H1 (cell line): ENCODE measurements around the gene OLFM2. TPM values are rescaled to one million over a fixed set of nuclear protein-coding genes. Genes with fewer than 3 reads are reported as not detected.

Experiments used
- CTCF ChIA-PET: fragments of 300-600 bp; sonication (Branson Sonifier 250); formaldehyde crosslinking; loops from one replicate; lab custom pipeline; 2021; ENCODE audit not compliant: partially characterized antibody; lab: Charles Lee
- POLR2A ChIA-PET: fragments of 300-600 bp; sonication (Branson Sonifier 250); formaldehyde crosslinking; loops from one replicate; lab custom pipeline; 2021; ENCODE audit warnings: inconsistent platforms; ENCODE audit not compliant: partially characterized antibody; lab: Charles Lee
- DNase-seq, 2 experiments: peaks; one replicate each; pipeline versions ENCODE4 v3.0.0 to v3.0.0-alpha.2; 2010 to 2022; ENCODE audit warnings: low spot score in 2 of 2, low read depth in 1 of 2, mixed read lengths in 1 of 2
- FAIRE-seq: peaks from 2 replicates; lab custom pipeline; 2011; peaks lifted over from hg19 to GRCh38; lab: Jason Lieb, UNC
- H2AFZ ChIP-seq: 2 replicates; pipeline ENCODE4 v1.8.1; 2012; ENCODE audit warnings: low read length, inconsistent platforms
- H2AK5ac ChIP-seq: 2 replicates; pipeline ENCODE4 v1.6.1; 2013; ENCODE audit warnings: low read depth, low read length
- H2BK120ac ChIP-seq: replicated peaks from 2 replicates; pipeline ENCODE3; 2013; ENCODE audit warnings: low read depth, low read length, inconsistent platforms
- H2BK12ac ChIP-seq: 2 replicates; pipeline ENCODE4 v1.6.1; 2013; ENCODE audit warnings: low read depth, low read length
- H2BK15ac ChIP-seq: 2 replicates; pipeline ENCODE4 v1.6.1; 2013; ENCODE audit warnings: low read length
- H2BK20ac ChIP-seq: 2 replicates; pipeline ENCODE4 v1.6.1; 2013; ENCODE audit warnings: low read length
- H2BK5ac ChIP-seq: 2 replicates; pipeline ENCODE4 v1.6.1; 2013; ENCODE audit warnings: low read depth, low read length
- H3K14ac ChIP-seq: 2 replicates; pipeline ENCODE4 v1.6.1; 2013; ENCODE audit warnings: inconsistent platforms; ENCODE audit not compliant: insufficient read length
- H3K18ac ChIP-seq: 2 replicates; pipeline ENCODE4 v1.6.1; 2013; ENCODE audit warnings: low read length; ENCODE audit errors: extremely low read depth
- H3K23ac ChIP-seq: 2 replicates; pipeline ENCODE4 v1.6.1; 2013; ENCODE audit warnings: inconsistent platforms; ENCODE audit not compliant: insufficient read length
- H3K23me2 ChIP-seq: 2 replicates; pipeline ENCODE4 v1.6.1; 2013; ENCODE audit warnings: low read depth, low read length
- H3K27ac ChIP-seq: 2 replicates; pipeline ENCODE4 v1.6.1; 2011; ENCODE audit warnings: low read depth, low read length, inconsistent platforms
- H3K27me3 ChIP-seq, 4 experiments: replicated peaks in 1 of 4; 1 replicate in 1 of 4; 2 replicates in 3 of 4; pipeline versions ENCODE4 v1.6.1 to v1.8.1; 2011 to 2013; ENCODE audit warnings: low read length in 3 of 4, mild to moderate bottlenecking in 3 of 4, inconsistent platforms in 2 of 4, mixed read lengths in 2 of 4, moderate library complexity in 1 of 4; ENCODE audit not compliant: control insufficient read depth in 3 of 4, insufficient read depth in 3 of 4; ENCODE audit errors: extremely low read depth in 1 of 4
- H3K36me3 ChIP-seq, 4 experiments: 2 replicates each; pipeline versions ENCODE4 v1.6.1 to v1.8.1; 2011 to 2013; ENCODE audit warnings: mild to moderate bottlenecking in 4 of 4, low read length in 3 of 4, moderate library complexity in 2 of 4, control low read depth in 1 of 4, inconsistent platforms in 1 of 4; ENCODE audit not compliant: insufficient read depth in 4 of 4, control insufficient read depth in 2 of 4
- H3K4ac ChIP-seq: replicated peaks from 2 replicates; pipeline ENCODE3; 2013; ENCODE audit warnings: low read length, low read depth, mixed read lengths, inconsistent platforms; ENCODE audit not compliant: insufficient read length
- H3K4me1 ChIP-seq, 4 experiments: replicated peaks in 1 of 4; 1 replicate in 1 of 4; 2 replicates in 3 of 4; pipeline versions ENCODE4 v1.6.1 to v1.8.1; 2011 to 2013; ENCODE audit warnings: low read length in 3 of 4, inconsistent platforms in 2 of 4, mixed read lengths in 1 of 4; ENCODE audit not compliant: insufficient read depth in 4 of 4, control insufficient read depth in 3 of 4
- H3K4me2 ChIP-seq, 2 experiments: 2 replicates each; pipeline versions ENCODE4 v1.6.1 to v1.8.1; 2011 to 2013; ENCODE audit warnings: low read depth in 2 of 2, low read length in 2 of 2, control low read depth in 1 of 2, inconsistent platforms in 1 of 2, mild to moderate bottlenecking in 1 of 2; ENCODE audit not compliant: insufficient read depth in 1 of 2
- H3K4me3 ChIP-seq, 4 experiments: fragments of 200-600, 300-600 bp in 1 of 4; sonication (generic), shearing (Covaris generic), sonication (Bioruptor Twin) in 1 of 4; 2 replicates each; pipeline versions ENCODE4 v1.5.1 to v1.8.1; 2011 to 2016; ENCODE audit warnings: low read length in 4 of 4, low read depth in 3 of 4, control low read depth in 2 of 4, inconsistent platforms in 2 of 4, mild to moderate bottlenecking in 2 of 4, mixed read lengths in 1 of 4, moderate library complexity in 1 of 4; ENCODE audit not compliant: insufficient read depth in 2 of 4; ENCODE audit errors: extremely low read depth in 1 of 4
- H3K56ac ChIP-seq: replicated peaks from 2 replicates; pipeline ENCODE3; 2013; ENCODE audit warnings: low read depth, mild to moderate bottlenecking, mixed read lengths, low read length, inconsistent platforms; ENCODE audit not compliant: insufficient read length
- H3K79me1 ChIP-seq: 2 replicates; pipeline ENCODE4 v1.6.1; 2013; ENCODE audit warnings: low read depth, low read length, control low read depth
- H3K79me2 ChIP-seq, 2 experiments: 2 replicates each; pipeline versions ENCODE4 v1.6.1 to v1.8.1; 2012 to 2013; ENCODE audit warnings: low read length in 2 of 2, mild to moderate bottlenecking in 2 of 2, inconsistent platforms in 1 of 2; ENCODE audit not compliant: insufficient read depth in 2 of 2, control insufficient read depth in 1 of 2
- H3K9ac ChIP-seq, 4 experiments: replicated peaks in 1 of 4; 1 replicate in 1 of 4; 2 replicates in 3 of 4; pipeline versions ENCODE4 v1.6.1 to v1.8.1; 2011 to 2013; ENCODE audit warnings: low read depth in 3 of 4, low read length in 3 of 4, control low read depth in 2 of 4, mild to moderate bottlenecking in 2 of 4, moderate library complexity in 2 of 4, inconsistent platforms in 1 of 4; ENCODE audit errors: extremely low read depth in 1 of 4
- H3K9me3 ChIP-seq, 2 experiments: 2 replicates each; pipeline versions ENCODE4 v1.6.1 to v1.8.1; 2012 to 2013; ENCODE audit warnings: mild to moderate bottlenecking in 2 of 2, moderate library complexity in 2 of 2, control low read depth in 1 of 2, inconsistent platforms in 1 of 2, low read depth in 1 of 2, low read length in 1 of 2, mixed read lengths in 1 of 2; ENCODE audit not compliant: insufficient read depth in 2 of 2
- H4K20me1 ChIP-seq, 2 experiments: replicated peaks in 1 of 2; 2 replicates each; pipeline versions ENCODE3 to v1.8.1; 2011 to 2013; ENCODE audit warnings: inconsistent platforms in 2 of 2, low read length in 2 of 2, mild to moderate bottlenecking in 1 of 2; ENCODE audit not compliant: insufficient read depth in 2 of 2, control insufficient read depth in 1 of 2
- H4K5ac ChIP-seq: 2 replicates; pipeline ENCODE4 v1.6.1; 2013; ENCODE audit warnings: low read length, low read depth, mixed read lengths, inconsistent platforms; ENCODE audit not compliant: insufficient read length
- H4K8ac ChIP-seq: 2 replicates; pipeline ENCODE4 v1.8.0; 2013; ENCODE audit warnings: mild to moderate bottlenecking, moderate library complexity, low read length, inconsistent platforms; ENCODE audit not compliant: insufficient read depth; ENCODE audit errors: extremely low read depth
- H4K91ac ChIP-seq: replicated peaks from 2 replicates; pipeline ENCODE3; 2013; ENCODE audit warnings: low read length, mixed read lengths, inconsistent platforms; ENCODE audit not compliant: insufficient read length
- ASH2L ChIP-seq: fragments of 200-600, 300-600 bp; sonication (generic); IDR thresholded peaks from one replicate; pipeline ENCODE4 v1.7.1; 2017; ENCODE audit warnings: low read length
- BRCA1 ChIP-seq: IDR thresholded peaks from 2 replicates; pipeline ENCODE4 v1.6.1; 2012; ENCODE audit warnings: low read depth, low read length, improper control_type of control experiment
- CREB1 ChIP-seq: IDR thresholded peaks from 2 replicates; pipeline ENCODE4 v1.6.1; 2012; ENCODE audit warnings: inconsistent platforms
- CTBP2 ChIP-seq: IDR thresholded peaks from 2 replicates; pipeline ENCODE4 v1.7.0; 2011; ENCODE audit warnings: borderline replicate concordance, mild to moderate bottlenecking, moderate library complexity, mixed read lengths, low read length; ENCODE audit not compliant: insufficient read depth, insufficient read length
- POLR2A ChIP-seq, 2 experiments: IDR thresholded peaks; 1 replicate in 1 of 2; 2 replicates in 1 of 2; pipeline ENCODE4 v1.6.1; 2011; ENCODE audit warnings: low read depth in 2 of 2, low read length in 2 of 2, mild to moderate bottlenecking in 2 of 2; ENCODE audit errors: control extremely low read depth in 1 of 2
- RAD21 ChIP-seq, 2 experiments: IDR thresholded peaks in 1 of 2; conservative IDR thresholded peaks in 1 of 2; 2 replicates each; pipeline ENCODE4 v1.6.1; 2011; ENCODE audit warnings: low read depth in 2 of 2, low read length in 2 of 2, improper control_type of control experiment in 1 of 2, inconsistent platforms in 1 of 2, mild to moderate bottlenecking in 1 of 2, moderate library complexity in 1 of 2
- RBBP5 ChIP-seq: IDR thresholded peaks from 2 replicates; pipeline ENCODE4 v1.7.1; 2012; ENCODE audit warnings: low read depth, mild to moderate bottlenecking, inconsistent platforms, low read length, moderate library complexity, borderline replicate concordance
- RXRA ChIP-seq: IDR thresholded peaks from 2 replicates; pipeline ENCODE4 v1.6.1; 2011; ENCODE audit warnings: low read depth, mild to moderate bottlenecking, low read length, moderate library complexity; ENCODE audit not compliant: insufficient read depth
- SP4 ChIP-seq: IDR thresholded peaks from 2 replicates; pipeline ENCODE4 v1.6.1; 2012; ENCODE audit warnings: low read length, inconsistent platforms
- SUZ12 ChIP-seq: fragments of 200-600 bp; sonication (generic); IDR thresholded peaks from 2 replicates; pipeline ENCODE4 v1.6.1; 2012; ENCODE audit warnings: mild to moderate bottlenecking, inconsistent platforms, low read length, moderate library complexity, mixed read lengths
- WGBS, 2 experiments: shearing (Covaris generic) in 1 of 2; methylation state at CpG; one replicate each; pipeline versions ENCODE4 v1.1.6 to v1.1.7; 2013 to 2015; ENCODE audit warnings: low lambda C conversion rate in 2 of 2, mixed read lengths in 2 of 2, inconsistent platforms in 1 of 2, low coverage in 1 of 2, missing lambda C conversion rate in 1 of 2; ENCODE audit not compliant: insufficient replicate concordance in 2 of 2, insufficient coverage in 1 of 2, insufficient read length in 1 of 2; ENCODE audit errors: extremely low coverage in 1 of 2, missing lambda C conversion rate in 1 of 2; 5-methylcytosine and 5-hydroxymethylcytosine counted together
- polyA plus RNA-seq, 7 experiments: library from polyadenylated mRNA; depleted of rRNA in 3 of 7; stranded (reverse) in 5 of 7; unstranded in 2 of 7; fragments of >200 nt in 5 of 7; fragments of 200-250 nt in 2 of 7; gene quantifications; 1 replicate in 5 of 7; 2 replicates in 1 of 7; 4 replicates in 1 of 7; pipeline versions ENCODE4 v1.2.1 to v1.2.3, GENCODE V29; 2011 to 2013; ENCODE audit warnings: missing spikeins in 2 of 7, mixed read lengths in 2 of 7
- total RNA-seq: library from RNA; stranded (reverse); fragmentation: NEBNext Ultra II Directional; extraction: Animal tissue kit (Norgen Biotek cat#: 25700); gene quantifications from 2 replicates; pipeline ENCODE4 v1.2.1, GENCODE V29; 2021
- TF ChIP-seq, protein P1 (sequence below), 3 experiments: IDR thresholded peaks; 1 replicate in 2 of 3; 2 replicates in 1 of 3; pipeline versions ENCODE4 v1.5.1 to v1.6.1; 2011; ENCODE audit warnings: low read length in 3 of 3, mild to moderate bottlenecking in 3 of 3, inconsistent platforms in 2 of 3, low read depth in 1 of 3, moderate library complexity in 1 of 3; ENCODE audit not compliant: insufficient read depth in 1 of 3; ENCODE audit errors: control extremely low read depth in 1 of 3

Gene OLFM2
- total and polyA plus RNA-seq, 2 of the 8 experiments (the other 6 are each of a cell fraction or from before 2014, with no cell fraction given) = 68.2 to 151 TPM

DNA sequence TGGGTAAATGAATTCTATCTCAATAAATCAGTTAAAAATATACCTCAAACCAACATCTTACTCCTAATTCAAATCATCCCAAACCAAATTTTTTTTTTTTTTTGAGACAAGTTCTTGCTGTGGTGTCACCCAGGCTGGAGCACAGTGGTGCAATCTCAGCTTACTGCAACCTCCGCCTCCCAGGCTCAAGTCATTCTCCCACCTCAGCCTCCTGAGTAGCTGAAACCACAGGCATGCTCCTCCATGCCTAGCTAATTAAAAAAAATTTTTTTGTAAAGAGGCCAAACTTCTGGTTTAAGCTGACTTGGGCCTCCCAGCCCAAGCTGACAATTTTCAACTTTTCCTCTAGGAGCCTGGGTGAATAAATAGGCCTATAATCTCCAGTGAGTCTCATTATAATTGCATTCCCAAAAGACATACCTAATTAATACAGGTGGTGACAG, 22.1 kb upstream of the OLFM2 start:
- Histone ChIP-seq H4K20me1 (no peaks in the 10 kb centered on the region), H3K36me3 (no peaks in the 10 kb centered on the region), H3K23ac (no peak overlapping the region), H3K27me3 (no peaks in the 10 kb centered on the region; a peak in 3 of 7 replicates), H3K18ac (no peak overlapping the region), H3K9ac (no peak overlapping the region), H3K27ac (no peak overlapping the region), H3K4me3 (no peak overlapping the region), H2BK20ac (no peak overlapping the region), H3K23me2 (no peaks in the 10 kb centered on the region), H3K79me2 (no peaks in the 10 kb centered on the region), H2AK5ac (no peak overlapping the region), H3K4me1 (peaks cover 0 to 13% (median 1%) of the 10 kb centered on the region in 4 experiments; a peak in 3 of 7 replicates), H3K56ac (no peak overlapping the region), H3K14ac (no peak overlapping the region), H2BK12ac (no peak overlapping the region), H3K4me2 (no peak overlapping the region), H3K9me3 (no peaks in the 10 kb centered on the region), H4K91ac (no peak overlapping the region), H3K4ac (no peak overlapping the region), H2AFZ (no peak overlapping the region), H2BK15ac (no peak overlapping the region), H2BK120ac (no peak overlapping the region), H4K5ac (no peak overlapping the region), H4K8ac (no peak overlapping the region), H2BK5ac (no peak overlapping the region), H3K79me1 (no peaks in the 10 kb centered on the region)
- no peak for FAIRE-seq
- WGBS, 2 experiments = 100% methylated on average over 1 of the region's 1 CpG; no CpG with 5 or more reads in 1 of the 2 experiments
- ChIA-PET CTCF (interaction anchor here (0.8 to 2.6 kb wide), 6 partner anchors 9 to 43 kb away, joined by 3 to 7 read pairs (median 6); no protein-coding TSS in a partner anchor), POLR2A (interaction anchor here (0.6 to 3.5 kb wide), 2 partner anchors 18 to 96 kb away, joined by 4 to 8 read pairs; no protein-coding TSS in a partner anchor)
- TF ChIP-seq, protein P1, sequence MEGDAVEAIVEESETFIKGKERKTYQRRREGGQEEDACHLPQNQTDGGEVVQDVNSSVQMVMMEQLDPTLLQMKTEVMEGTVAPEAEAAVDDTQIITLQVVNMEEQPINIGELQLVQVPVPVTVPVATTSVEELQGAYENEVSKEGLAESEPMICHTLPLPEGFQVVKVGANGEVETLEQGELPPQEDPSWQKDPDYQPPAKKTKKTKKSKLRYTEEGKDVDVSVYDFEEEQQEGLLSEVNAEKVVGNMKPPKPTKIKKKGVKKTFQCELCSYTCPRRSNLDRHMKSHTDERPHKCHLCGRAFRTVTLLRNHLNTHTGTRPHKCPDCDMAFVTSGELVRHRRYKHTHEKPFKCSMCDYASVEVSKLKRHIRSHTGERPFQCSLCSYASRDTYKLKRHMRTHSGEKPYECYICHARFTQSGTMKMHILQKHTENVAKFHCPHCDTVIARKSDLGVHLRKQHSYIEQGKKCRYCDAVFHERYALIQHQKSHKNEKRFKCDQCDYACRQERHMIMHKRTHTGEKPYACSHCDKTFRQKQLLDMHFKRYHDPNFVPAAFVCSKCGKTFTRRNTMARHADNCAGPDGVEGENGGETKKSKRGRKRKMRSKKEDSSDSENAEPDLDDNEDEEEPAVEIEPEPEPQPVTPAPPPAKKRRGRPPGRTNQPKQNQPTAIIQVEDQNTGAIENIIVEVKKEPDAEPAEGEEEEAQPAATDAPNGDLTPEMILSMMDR (IDR thresholded peaks at IDR 0.05; ENCODE audit: control extremely low read depth in 1 of 3, insufficient read depth in 1 of 3, low read depth in 1 of 3, low read length in 3 of 3) = no peak
- TF ChIP-seq RXRA = no peak
- TF ChIP-seq RBBP5 = no peak
- no peak for TF ChIP-seq ASH2L
- TF ChIP-seq SP4 = no peak
- TF ChIP-seq SUZ12 = no peak
- TF ChIP-seq CREB1 = no peak
- no peak for TF ChIP-seq POLR2A (IDR thresholded peaks at IDR 0.05; ENCODE audit: control extremely low read depth in 1 of 2, low read depth in 2 of 2, low read length in 2 of 2)
- no peak for TF ChIP-seq RAD21 (IDR thresholded peaks at IDR 0.05 in 1 of 2, conservative IDR thresholded peaks at IDR 0.05 in 1 of 2; ENCODE audit: low read depth in 2 of 2, low read length in 2 of 2)
- TF ChIP-seq BRCA1 = no peak
- TF ChIP-seq CTBP2 = no peak
- no peak for DNase-seq
